HG02852 (cell line): ENCODE data around the gene HIGD1C.
"Not testable (repeated sequence)": the region's sequence is repeated elsewhere in the genome, so short reads cannot be mapped to it uniquely, and the experiment has no call there.

Experiments
- ATAC-seq: cut with Tn5 transposase; IDR thresholded peaks from one replicate; pipeline ENCODE4 v1.9.1; 2021; ENCODE audit warnings: mild to moderate bottlenecking, moderate library complexity; ENCODE audit not compliant: unreplicated experiment

The HIGD1C gene

GRCh38 chr12:50933459-50934124, 18.8 kb upstream of the HIGD1C start:
- no peak for ATAC-seq

GRCh38 chr12:50934371-50934851, 17.9 kb upstream of the HIGD1C start:
- ATAC-seq, result no peak

- no peak for ATAC-seq
Measured at GRCh38 chr12:50934981-50935807, 17.1 kb upstream of the HIGD1C start.

- no peak for ATAC-seq
Measured at GRCh38 chr12:50936821-50937530, 15.4 kb upstream of the HIGD1C start.

GRCh38 chr12:50937653-50938052, 14.7 kb upstream of the HIGD1C start:
- ATAC-seq, result no peak

GRCh38 chr12:50947933-50948626, 4.3 kb upstream of the HIGD1C start:
- no peak for ATAC-seq

- no peak for ATAC-seq
Measured at GRCh38 chr12:50948798-50949197, 3.5 kb upstream of the HIGD1C start.

GRCh38 chr12:50949801-50950302, 2.5 kb upstream of the HIGD1C start:
- ATAC-seq, result no peak

- no peak for ATAC-seq
Measured at GRCh38 chr12:50951112-50951511, 1.2 kb upstream of the HIGD1C start.

- ATAC-seq, result no peak
Measured at GRCh38 chr12:50953047-50953446, 703 bp downstream of the HIGD1C start.

GRCh38 chr12:50954789-50955188, 2.4 kb downstream of the HIGD1C start:
- not testable (repeated sequence) for ATAC-seq

- ATAC-seq, result no peak
Measured at GRCh38 chr12:50955288-50955687, 2.9 kb downstream of the HIGD1C start.

- ATAC-seq, result no peak
Measured at GRCh38 chr12:50955697-50956096, 3.4 kb downstream of the HIGD1C start.

- ATAC-seq, result no peak
Measured at GRCh38 chr12:50960130-50960529, 7.8 kb downstream of the HIGD1C start.

- ATAC-seq, result no peak
Measured at GRCh38 chr12:50961708-50962107, 9.4 kb downstream of the HIGD1C start.

- ATAC-seq, result no peak
Measured at GRCh38 chr12:50964432-50964831, 12.1 kb downstream of the HIGD1C start.

- ATAC-seq, result no peak
Measured at GRCh38 chr12:50971946-50972345, 19.6 kb downstream of the HIGD1C start.

GRCh38 chr12:50979369-50980052, 27.2 kb downstream of the HIGD1C start:
- peak; percentile 89 for ATAC-seq

- no peak for ATAC-seq
Measured at GRCh38 chr12:50980545-50980944, 28.2 kb downstream of the HIGD1C start.
